NT2/D1 (cell line): Measurements from ENCODE around the gene H2BK1.

Experiments
- SUZ12 ChIP-seq: IDR thresholded peaks from 2 replicates; pipeline ENCODE4 v1.6.1; 2011; ENCODE audit not compliant: insufficient read length, insufficient read depth; ENCODE audit errors: extremely low read depth
- YY1 ChIP-seq: IDR thresholded peaks from 2 replicates; pipeline ENCODE4 v1.6.1; 2011; ENCODE audit not compliant: insufficient read length, insufficient read depth
- ZNF274 ChIP-seq: IDR thresholded peaks from 2 replicates; pipeline ENCODE4 v1.6.1; 2011; ENCODE audit warnings: mild to moderate bottlenecking, low read depth, low read length

DNA sequence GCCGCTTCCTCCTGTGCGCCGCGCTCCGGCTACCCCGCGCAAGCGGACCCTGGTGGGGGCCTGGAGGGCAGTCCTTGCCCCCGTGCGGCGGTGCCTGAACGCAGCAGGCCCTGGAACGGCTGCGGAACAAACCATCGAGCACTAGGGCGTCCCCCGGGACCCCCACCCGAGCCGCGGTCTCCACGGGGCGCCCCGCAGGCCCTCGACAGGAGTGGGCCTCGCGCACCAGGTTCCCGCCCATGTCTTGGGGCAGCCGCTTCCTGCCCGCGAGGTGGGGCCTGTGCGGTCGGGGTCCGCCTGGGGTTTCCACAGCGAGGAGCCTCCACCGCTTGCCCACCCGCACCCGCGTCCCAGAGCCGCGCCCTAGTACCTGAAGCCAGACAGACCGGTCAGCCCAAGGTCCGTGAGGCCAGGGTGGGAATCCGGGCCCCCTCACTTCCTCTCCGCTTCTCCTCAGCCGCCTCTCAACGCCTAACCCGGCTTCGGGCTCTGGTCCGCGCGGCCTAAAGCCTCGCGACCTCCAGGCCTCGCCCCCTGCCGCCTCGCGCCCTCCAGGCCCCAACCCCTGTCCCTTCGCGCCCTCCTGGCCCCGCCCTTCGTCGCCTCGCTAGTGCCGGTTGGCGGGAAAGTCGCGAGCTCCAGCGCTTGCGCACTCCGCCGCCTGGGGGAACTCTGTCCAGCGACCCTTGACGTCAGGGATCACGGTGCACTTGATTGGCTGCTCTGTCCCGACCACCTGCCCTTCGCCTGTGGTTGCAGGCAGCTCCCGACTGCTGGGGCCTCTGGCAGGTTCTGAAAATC is 35.8 kb downstream of the H2BK1 start:
- TF ChIP-seq SUZ12 (no peak), ZNF274 (no peak), YY1 (no peak)
